Spleen (tissue), 7 donors: Measurements from ENCODE around the gene TRPV2.

Source experiments
- CTCF ChIP-seq, 11 experiments: fragments of 200-600 bp in 7 of 11; fragments of 450-650 bp in 4 of 11; sonication (generic) in 4 of 11; IDR thresholded peaks in 8 of 11; conservative IDR thresholded peaks in 3 of 11; 1 replicate in 7 of 11; 2 replicates in 4 of 11; pipeline versions ENCODE4 v1.4.0 to v1.8.0; 2016 to 2021; ENCODE audit warnings: antibody characterized with exemption in 11 of 11, inconsistent platforms in 4 of 11, mild to moderate bottlenecking in 1 of 11
- POLR2A ChIP-seq, 3 donors: fragments of 450-650 bp; IDR thresholded peaks; one replicate each; pipeline ENCODE4 v1.5.1; 2017; ENCODE audit warnings: antibody characterized with exemption in 3 of 3, mild to moderate bottlenecking in 1 of 3
- POLR2AphosphoS5 ChIP-seq, 3 donors: sonication (generic); formaldehyde crosslinking; IDR thresholded peaks; one replicate each; pipeline ENCODE4 v1.5.1; 2017; ENCODE audit warnings: antibody characterized with exemption in 3 of 3
- donor health status: DM: no; HTN: no; CAD: no; lungs with moderate emphysema.
- donor health status: DM: no; HTN: no; CAD: no.
- donor health status: DM: no; HTN: no; CAD: no.

DNA sequence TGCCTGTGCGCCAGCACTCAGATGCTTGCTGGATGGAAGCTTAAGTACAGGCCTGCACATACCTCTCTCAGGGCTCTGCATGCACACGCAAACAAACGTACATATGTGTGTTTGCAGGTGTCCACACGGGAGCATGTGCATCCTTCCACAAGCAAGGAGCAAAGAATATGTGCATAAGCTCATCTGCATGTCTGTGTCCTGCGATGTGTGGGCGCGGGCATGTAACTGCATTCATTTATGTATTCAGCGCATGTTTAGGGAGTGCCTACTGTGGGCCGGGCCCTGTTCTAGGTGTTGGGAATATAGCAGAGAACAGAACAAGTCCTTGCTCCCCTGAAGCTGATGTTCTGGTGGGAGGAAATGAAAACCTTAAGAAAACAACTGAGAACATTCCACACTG is 13.7 kb downstream of the TRPV2 start:
- no peak for TF ChIP-seq CTCF (IDR thresholded peaks at IDR 0.05 in 8 of 11, conservative IDR thresholded peaks at IDR 0.05 in 3 of 11)
- no peak for TF ChIP-seq POLR2A (IDR thresholded peaks at IDR 0.05)
- no peak for TF ChIP-seq POLR2AphosphoS5 (IDR thresholded peaks at IDR 0.05)
